Activated naive CD4-positive, alpha-beta T cell treated with anti-CD3 and anti-CD28 coated beads, Interleukin-2, amount 50 U/mL, for 72 hours (primary cell): ENCODE results near the gene REXO2. TPM values are rescaled to one million over a fixed set of nuclear protein-coding genes. Genes with fewer than 3 reads are reported as not detected.

Experiments
- ATAC-seq, 2 donors: fragments of 150-1000 bp; cut with Tn5 transposase; 2 replicates each; pipeline ENCODE4 v1.10.0; 2021; ENCODE audit warnings: mild to moderate bottlenecking in 2 of 2, moderate library complexity in 2 of 2
- DNase-seq, 2 donors: peaks; one replicate each; pipeline ENCODE4 v3.0.0; 2021 to 2022; ENCODE audit warnings: low spot score in 2 of 2
- H3K27ac Mint-ChIP-seq, 2 donors: one replicate each; pipeline ENCODE4 v1.8.0; 2022; ENCODE audit warnings: mild to moderate bottlenecking in 2 of 2, mixed read lengths in 2 of 2
- H3K36me3 Mint-ChIP-seq, 2 donors: one replicate each; pipeline ENCODE4 v1.8.0; 2022; ENCODE audit warnings: mixed read lengths in 2 of 2
- H3K9me3 Mint-ChIP-seq, 2 donors: one replicate each; pipeline ENCODE4 v1.8.0; 2022; ENCODE audit warnings: mixed read lengths in 2 of 2
- total RNA-seq, 2 donors: library from RNA; stranded (reverse); gene quantifications; one replicate each; pipeline ENCODE4 v1.2.3, GENCODE V29; 2022

Gene REXO2
- total RNA-seq, 2 donors from 2014 or later = 63.4 to 84.8 TPM

DNA sequence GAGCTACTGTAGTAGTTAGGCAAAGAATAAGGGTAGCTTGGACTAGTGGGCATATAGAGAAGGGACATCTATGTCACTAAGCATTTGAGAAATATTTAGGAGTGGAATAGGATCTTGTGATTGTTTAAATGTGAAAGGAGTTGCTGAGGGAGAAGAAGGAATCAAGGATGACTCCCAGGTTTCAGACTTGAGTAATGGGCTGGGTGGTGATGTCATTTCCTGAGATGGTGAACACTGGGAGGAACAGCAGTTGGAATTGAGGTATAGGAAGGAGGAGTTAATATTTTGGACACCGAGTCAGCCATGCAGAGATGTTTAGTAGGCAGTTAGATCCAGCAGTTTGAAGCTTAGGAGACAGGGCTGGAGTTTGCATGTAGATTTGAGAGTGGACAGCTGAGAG is 40.1 kb downstream of the REXO2 start:
- DNase-seq (no peak), ATAC-seq (no peak)
- H3K9me3 Mint-ChIP-seq = no peaks in the 10 kb centered on the region
- peaks cover 0 to 1% of the 10 kb centered on the region in 2 donors for H3K36me3 Mint-ChIP-seq
- H3K27ac Mint-ChIP-seq = no peak overlapping the region

DNA sequence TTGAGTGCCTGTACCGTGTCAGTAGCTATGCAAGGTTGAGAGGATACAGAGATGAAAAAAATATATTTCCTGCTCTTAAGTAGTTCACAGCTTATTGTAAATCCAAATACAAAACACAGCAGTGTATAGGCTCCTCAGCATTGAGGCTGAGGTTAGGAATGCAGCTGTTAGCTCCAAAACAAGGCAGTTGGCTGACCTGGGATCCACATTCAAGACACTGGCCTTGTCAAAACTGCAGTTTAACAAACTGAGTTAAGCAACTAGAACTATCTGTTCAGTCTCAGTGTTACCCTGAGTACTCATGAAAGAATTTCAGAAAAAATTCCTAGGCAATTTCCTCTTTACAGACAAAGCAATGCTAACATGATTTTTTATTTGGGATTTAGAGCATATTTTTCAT is 42.8 kb downstream of the REXO2 start:
- DNase-seq (no peak), ATAC-seq (no peak)
- Mint-ChIP-seq H3K36me3 (no peaks in the 10 kb centered on the region), H3K9me3 (no peaks in the 10 kb centered on the region), H3K27ac (no peak overlapping the region)

GRCh38 chr11:114483929-114484328 is 44.7 kb downstream of the REXO2 start:
- DNase-seq (no peak), ATAC-seq (no peak)
- Mint-ChIP-seq H3K27ac (no peak overlapping the region), H3K36me3 (peaks cover 0 to 8% of the 10 kb centered on the region in 2 donors), H3K9me3 (no peaks in the 10 kb centered on the region)

- no peak for ATAC-seq
- Mint-ChIP-seq H3K36me3 (no peaks in the 10 kb centered on the region), H3K27ac (no peak overlapping the region), H3K9me3 (peaks cover 0 to 3% of the 10 kb centered on the region in 2 donors)
- no peak for DNase-seq
Measured at GRCh38 chr11:114496915-114497314, 57.6 kb downstream of the REXO2 start.

DNA sequence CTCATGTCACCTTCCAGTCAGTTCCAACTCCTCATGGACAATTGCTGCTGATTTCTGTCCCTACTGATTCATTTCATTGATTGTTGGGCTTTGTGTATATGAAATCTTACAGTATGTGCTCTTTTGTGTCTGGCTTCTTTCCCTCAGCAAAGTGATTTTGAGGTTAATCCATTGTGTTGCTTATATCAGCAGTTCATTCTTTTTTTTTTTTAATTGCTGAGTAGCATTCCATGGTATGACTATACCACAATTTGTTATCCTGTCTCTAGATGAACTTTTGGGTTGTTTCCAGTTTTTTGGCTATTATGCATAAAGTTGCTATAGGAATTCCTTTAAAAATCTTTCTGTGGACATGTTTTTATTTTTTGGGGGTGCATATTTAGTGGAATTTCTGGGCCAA is 60.5 kb downstream of the REXO2 start:
- peaks cover under 1 to 4% of the 10 kb centered on the region in 2 donors for H3K9me3 Mint-ChIP-seq
- H3K36me3 Mint-ChIP-seq = peaks cover 0 to 5% of the 10 kb centered on the region in 2 donors
- no peak for DNase-seq
- no peak overlapping the region for H3K27ac Mint-ChIP-seq
- no peak for ATAC-seq

Other genes starting within 250 kb of the REXO2 start
- gene NNMT, start 143.1 kb upstream of the REXO2 start, total RNA-seq = not detected
- 1 to 10 TPM; 2.8 to 8.0 TPM for gene C11orf71, start 39.0 kb upstream of the REXO2 start, total RNA-seq
- gene RBM7, start 38.8 kb upstream of the REXO2 start, total RNA-seq = 10 to 100 TPM; 49.2 to 67.1 TPM
- gene NXPE1, start 120.4 kb downstream of the REXO2 start, total RNA-seq = not detected
- not detected for gene NXPE4, start 156.3 kb downstream of the REXO2 start, total RNA-seq
- gene NXPE2, start 239.1 kb downstream of the REXO2 start, total RNA-seq = not detected